T follicular helper cell (primary cell): ENCODE measurements around the gene NDUFC1.
"Not testable (repeated sequence)": the region's sequence is repeated elsewhere in the genome, so short reads cannot be mapped to it uniquely, and the experiment has no call there.

Experiments used
- DNase-seq: peaks from one replicate; pipeline ENCODE4 v3.0.0-alpha.2; 2020; ENCODE audit warnings: low read depth
- total RNA-seq, 2 experiments: gene quantifications; one replicate each; lab custom pipeline; 2026; lab: John Stamatoyannopoulos, UW

NDUFC1 gene
- total RNA-seq = 23.1 to 24.7 reads per million in 2 experiments

DNA sequence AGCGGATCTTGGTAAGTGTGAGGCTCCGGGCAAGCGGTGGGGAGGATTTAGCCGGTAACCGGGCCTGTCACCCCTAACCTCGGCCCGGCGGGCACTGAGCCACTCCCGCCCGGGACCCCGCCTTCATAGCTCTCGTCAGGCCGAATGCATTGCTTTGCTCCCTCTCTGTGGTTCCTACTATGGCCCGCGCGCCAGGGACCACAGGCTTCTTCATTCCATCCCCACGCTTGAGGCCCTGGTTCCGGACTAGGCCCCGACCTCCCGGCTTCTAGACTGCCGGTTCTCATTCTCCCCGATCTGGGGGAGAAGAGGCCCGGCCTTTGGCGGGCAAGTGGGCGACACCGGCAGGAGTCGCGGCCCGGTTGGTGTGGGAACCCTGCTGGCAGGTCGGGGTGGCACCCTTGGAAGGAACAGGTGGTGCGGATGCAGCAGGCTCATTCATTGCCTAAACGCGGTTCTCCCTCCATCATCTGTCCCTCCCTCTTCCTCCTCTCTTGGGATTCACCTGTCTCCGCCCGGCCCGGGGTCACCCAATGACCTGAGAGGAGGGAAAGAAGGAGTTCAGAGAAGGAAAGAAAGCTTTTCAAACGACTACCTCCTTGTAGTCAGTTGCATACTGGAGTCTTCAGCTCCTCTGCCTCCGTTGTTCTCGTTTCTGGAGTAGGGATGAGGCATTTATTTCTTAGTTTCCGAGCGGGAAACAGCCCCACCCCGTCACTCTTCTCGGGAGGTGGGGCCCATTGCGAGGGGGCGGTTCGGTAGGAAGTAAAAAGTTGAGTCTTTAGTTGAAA, at the start of gene NDUFC1:
Gene NDUFC1 (minus strand): TSS at position 657 of the 791 bp plus-strand sequence. CDS start 6,679 bp downstream, outside the sequence.
- DNase-seq = peak; percentile 52

DNA sequence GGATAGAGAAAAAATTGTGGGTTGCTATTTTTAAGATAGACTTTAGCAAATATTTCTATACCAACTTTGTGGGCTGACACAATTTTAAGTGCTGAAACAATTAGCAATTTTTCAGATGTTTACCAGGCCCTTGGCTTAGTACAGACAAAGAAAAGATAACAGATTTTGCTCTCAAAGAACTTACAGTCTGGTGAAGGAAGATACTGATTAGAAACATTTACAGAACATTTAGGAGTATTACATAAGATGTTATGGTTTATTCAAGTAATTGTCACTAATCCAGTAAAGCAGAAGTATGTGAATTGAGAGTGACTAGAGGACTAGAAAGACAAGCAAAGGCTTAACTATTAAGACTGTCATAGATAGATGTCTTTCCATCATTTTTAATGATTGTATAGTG, 35.3 kb upstream of the NDUFC1 start:
- no peak for DNase-seq

DNA sequence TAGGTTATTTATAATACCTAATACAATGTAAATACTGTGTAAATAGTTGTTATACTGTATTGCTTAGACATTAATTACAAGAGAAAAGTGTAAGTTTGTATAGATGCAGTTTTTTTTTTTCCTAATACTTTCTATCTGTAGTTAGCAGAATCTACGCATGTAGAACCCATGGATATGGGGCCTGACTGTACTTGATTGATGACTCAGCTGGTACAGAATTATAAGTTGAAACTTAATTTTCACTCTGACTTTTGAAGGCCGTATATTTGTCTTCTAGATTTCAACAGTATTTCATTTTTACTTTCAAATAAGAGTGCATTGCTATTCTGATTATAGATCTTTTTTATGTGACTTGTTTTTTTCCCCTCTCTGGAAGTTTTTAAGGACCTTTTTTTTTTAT, 30.8 kb upstream of the NDUFC1 start:
- no peak for DNase-seq

DNA sequence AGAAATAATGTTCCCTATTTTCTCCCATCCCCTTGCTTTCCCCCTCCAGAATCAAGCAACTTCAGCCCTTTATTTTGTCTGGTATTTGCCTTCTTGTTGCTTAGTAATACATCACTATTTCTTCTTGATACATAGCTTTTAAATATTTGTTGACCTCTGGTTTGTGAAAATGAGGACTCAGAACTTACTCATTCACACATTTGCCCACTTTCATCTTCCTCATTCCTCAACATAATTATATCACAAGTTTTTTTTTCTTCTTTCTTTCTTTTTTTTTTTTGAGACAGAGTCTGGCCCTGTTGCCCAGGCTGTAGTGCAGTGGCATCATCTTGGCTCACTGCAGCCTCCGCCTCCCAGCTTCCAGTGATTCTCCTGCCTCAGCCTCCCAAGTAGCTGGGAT, 28.9 kb upstream of the NDUFC1 start:
- no peak for DNase-seq

DNA sequence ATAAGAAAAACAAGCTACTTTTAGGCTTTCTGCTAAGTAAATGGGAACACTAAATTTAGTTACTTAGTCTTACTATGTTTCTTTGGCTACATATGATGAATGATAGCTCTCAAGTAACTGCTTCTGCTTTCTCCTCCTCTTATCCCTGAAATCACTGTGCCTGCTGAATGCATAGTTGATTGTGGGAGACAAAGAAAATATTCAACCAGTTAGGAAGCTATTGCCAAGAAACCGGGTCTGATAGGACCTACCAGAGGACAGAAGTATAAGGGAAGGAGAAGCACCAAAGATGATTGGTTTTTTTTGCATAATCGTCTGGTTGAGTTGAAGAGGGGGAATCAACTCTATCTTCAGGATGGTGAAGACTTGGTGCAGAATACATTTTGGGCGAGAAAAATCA, 28.0 kb upstream of the NDUFC1 start:
- no peak for DNase-seq

DNA sequence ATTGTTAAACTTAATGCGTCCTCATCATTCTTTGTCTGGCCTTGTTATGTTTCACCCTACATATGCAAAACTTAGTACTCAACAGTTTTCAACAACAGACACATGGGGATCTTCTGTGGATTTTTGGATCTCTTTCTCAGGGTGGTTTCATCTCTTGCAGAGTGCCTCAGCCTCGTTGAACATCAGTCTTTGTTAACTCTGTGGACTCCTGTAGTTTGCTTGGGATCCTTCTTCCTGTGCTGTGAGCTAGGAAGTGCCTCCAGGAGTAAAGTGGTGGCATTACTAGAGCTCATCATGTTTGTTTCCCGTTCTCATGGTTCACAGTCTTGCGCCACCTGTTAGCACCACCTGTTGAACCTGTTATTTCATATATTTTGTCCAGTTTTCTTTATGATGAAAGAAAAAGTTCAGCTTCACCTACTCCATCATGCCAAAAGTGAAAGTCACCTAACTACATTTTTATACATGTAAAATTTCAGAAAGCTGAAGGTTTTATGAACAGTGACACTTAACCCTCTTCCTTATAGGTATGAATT, 27.5 kb upstream of the NDUFC1 start:
- no peak for DNase-seq

DNA sequence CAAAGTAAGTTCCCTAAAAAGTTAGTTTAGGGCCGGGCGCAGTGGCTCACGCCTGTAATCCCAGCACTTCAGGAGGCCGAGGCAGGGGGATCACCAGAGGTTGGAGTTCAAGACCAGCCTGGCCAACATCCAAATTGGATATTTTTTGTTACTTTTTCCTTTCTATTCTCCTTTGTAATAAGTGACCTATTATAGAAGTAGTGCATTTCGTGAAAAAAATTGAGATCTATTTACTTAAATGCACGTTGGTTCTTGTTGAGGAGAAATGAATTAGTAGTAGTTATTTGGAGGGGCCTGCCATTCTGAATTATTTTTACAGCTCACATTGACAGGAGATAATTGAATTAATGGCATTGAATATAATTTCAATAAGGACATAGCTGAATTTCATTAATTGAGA, 22.3 kb upstream of the NDUFC1 start:
- DNase-seq = no peak

DNA sequence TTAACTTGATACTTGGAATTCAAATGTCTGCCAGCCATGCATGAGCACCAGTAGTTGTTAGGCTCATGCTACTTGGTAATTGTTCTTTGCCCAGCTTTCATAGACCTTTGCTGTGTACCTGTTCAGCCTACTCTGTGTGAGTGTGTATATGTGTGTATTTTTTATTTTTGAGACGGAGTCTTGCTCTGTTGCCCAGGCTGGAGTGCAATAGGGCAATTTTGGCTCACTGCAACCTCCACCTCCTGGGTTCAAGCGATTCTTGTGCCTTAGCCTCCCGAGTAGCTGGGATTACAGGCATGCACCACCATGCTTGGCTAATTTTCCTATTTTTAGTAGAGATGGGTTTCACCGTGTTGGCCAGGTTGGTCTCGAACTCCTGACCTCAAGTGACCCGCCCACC, 20.3 kb upstream of the NDUFC1 start:
- not testable (repeated sequence) for DNase-seq

DNA sequence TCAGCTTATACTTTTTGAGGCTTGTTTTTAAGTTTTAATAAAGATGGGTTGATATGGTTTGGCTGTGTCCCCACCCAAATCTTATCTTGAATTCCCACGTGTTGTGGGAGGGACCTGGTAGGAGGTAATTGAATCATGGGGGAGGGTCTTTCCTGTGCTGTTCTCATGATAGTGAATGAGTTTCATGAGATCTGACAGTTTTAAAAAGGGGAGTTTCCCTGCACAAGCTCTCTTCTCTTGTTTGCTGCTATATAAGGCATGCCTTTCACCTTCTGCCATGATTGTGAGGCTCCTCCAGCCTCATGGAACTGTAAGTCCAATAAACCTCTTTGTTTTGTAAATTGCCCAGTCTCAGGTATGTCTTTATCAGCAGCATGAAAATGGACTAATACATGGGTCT, 19.8 kb upstream of the NDUFC1 start:
- not testable (repeated sequence) for DNase-seq

DNA sequence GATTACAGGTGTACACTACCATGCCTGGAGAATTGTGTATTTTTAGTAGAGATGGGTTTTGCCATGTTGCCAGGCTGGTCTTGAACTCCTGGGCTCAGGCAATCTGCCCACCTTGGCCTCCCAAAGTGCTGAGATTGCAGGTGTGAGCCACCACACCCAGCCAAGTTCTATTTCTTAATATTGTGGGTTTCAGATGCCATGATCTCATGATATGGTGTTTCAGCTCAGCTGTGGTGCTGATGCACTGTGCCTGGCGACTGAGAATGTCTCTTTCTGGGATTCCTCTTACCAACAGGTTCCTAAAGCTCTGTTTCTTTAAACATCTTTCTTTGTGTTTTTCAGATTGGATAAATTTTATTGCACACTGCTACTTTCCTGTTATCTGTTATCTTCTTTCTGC, 17.3 kb upstream of the NDUFC1 start:
- no peak for DNase-seq

DNA sequence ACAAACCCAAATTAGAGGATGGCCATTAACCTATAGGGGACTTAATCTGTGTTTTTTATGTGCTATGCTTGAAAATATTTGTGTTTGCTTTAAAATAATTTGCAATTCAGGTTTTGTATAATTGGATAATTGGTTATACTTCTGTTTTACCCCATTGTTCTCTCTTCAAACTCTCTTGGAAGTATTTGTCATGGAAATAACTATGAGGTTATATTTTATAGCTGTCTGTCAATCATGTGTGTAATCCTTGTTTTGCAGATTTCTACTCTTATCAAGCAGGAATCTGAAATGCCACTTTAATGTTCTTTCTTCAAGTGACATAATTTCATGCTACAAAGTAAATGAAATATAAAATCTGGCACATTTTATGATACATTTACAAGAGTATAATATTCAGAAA, 15.4 kb upstream of the NDUFC1 start:
- DNase-seq = no peak

DNA sequence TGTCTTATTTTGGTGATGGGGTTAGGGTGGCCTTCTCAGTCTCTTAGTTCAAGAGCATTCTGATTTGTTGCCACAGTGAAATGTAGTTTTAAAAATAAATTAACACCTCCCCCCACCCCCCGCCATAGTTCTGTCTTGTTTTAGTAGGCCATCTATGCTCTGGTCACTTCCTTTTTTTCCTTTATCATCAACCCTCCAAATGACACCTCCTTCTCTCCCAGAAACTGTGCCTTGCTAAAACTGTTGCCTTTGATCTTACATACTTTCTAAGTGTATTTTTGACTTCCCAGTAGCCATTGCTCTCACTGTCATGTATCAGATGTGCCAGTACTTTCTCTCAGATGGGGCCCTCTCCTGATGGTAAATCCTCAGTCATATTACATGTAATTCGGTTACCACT, 14.5 kb upstream of the NDUFC1 start:
- DNase-seq = no peak

DNA sequence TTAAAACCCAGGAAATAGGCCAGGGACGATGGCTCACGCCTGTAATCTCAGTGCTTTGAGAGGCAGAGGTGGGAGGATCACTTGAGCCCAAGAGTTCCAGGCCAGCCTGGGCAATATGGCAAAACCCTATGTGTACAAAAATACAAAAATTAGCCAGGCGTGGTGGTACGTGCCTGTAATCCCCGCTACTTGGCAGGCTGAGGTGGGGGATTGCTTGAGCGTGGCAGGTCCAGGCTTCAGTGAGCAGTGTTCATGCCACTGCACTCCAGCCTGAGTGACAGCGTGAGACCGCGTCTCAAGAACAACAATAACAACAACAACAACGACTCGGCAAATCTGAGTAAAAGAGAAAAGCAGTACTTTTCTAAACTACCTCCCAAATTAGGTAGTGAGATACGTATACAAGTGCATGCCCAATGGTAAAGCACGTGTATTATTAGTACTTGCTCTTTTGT, 13.0 kb upstream of the NDUFC1 start:
- DNase-seq = no peak

DNA sequence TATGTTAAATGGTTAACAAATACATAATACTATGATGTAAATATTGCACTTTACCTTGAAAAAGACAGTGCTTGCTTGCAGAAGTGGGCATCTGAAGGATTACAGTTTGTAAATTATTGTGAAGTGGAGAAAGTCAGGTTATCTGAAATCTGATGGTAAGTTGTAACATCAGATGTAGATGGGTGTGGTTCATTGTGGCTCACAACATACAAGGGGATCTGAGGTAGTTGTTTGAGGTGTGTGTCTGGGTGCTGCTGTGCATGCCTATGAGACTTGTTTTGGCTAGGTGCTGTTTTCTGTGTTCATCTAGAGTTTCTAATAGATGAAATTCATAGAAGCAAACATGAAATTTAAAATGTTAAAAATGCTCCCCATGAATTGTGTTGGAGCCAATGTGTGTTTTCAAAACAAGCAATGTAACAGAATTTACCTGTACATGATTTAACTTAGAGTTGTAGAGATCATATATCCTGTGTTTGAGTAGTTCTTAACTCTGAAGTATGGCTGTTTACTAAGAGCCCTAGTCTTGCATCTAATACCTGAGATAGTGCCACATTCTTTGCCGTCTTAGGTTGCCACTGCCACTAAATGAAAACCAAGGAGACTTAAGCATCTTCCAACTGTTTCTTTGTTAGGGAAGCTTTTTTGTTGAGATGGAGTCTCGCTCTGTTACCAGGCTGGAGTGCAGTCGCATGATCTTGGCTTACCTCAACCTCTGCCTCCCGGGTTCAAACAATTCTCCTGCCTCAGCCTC, 11.9 kb upstream of the NDUFC1 start:
- no peak for DNase-seq

DNA sequence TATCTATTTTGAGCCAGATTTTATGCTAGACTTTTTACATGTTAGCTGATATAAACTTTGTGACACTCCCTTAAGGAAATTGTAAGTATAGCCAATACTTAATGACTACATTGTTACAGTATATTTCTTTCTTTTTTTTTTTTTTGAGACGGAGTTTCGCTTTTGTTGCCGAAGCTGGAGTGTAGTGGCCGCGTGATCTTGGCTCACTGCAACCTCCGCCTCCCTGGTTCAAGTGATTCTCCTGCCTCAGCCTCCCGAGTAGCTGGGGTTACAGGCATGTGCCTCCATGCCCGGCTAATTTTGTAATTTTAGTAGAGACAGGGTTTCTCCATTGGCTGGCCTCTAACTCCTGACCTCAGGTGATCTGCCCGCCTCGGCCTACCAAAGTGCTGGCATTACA, 11.1 kb upstream of the NDUFC1 start:
- DNase-seq = not testable (repeated sequence)

DNA sequence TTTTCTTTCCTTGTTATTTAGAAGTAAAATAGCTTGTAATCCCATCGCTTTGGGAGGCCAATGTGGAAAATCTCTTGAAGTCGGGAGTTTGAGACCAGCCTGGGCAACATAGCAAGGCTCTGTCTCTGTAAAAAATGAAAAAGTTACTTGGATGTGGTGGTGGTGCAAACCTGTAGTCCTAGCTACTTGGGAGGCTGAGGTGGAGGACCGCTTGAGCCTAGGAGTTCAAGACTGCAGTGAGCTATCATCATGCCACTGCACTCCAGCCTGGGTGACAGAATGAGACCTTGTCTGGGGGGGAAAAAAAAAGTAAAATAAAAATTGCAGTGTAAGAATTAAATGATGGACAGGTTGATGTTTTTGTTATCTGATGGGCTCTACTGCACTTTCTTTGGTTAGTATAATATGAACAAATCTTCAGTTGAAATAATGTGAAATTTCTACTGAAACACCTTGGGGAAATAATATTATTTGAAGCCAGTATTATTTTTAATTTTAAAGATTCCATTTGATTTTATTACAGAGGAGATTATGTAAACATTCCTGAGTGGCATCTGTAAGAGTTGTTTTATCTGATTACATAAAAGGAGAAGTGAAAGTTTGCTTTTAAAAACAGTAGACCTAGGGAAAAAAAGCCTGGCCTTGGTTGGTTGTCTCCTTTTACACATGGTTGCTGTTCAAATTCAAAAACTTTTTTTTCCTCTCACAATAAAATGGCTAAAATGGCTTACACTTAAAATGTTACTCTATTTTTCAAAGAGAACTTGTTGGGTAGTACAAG, 10.5 kb upstream of the NDUFC1 start:
- no peak for DNase-seq

DNA sequence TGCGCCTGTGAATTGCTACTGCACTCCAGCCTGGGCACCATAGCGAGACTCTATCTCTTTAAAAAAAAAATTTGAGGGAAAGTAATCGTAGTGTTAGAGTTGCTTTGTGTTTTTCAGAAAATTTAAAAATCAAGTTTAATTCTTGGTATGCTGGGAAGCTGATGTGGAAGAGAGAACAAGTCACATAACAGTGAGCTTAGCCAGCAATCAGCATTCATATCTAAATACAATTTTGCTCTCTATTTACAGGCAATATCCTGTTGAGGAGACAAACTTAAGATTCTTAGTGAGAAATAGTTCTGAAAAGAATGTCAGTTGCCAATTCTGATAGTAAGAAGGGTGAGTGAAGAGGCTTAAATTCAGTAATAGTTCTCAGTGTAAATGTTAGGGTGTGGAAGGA, 9.6 kb upstream of the NDUFC1 start:
- DNase-seq = no peak

DNA sequence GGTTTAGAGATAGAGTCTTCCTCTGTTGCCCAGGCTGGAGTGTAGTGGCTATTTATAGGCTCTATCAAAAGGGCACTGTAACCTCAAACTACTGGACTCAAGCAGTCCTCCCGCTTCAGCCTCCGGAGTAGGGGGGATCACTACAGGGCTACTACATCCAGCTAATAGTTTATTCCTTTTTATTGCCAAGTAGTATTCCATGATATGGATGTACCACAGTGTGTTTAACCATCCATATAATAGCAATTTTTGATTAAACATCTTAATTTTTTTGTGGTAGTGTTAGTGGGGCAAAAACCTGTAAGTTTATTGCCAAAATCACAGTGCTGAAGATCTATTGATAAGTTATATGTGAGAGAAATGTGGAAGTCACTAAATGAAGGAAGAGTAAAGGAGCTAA, 2.6 kb upstream of the NDUFC1 start:
- no peak for DNase-seq

DNA sequence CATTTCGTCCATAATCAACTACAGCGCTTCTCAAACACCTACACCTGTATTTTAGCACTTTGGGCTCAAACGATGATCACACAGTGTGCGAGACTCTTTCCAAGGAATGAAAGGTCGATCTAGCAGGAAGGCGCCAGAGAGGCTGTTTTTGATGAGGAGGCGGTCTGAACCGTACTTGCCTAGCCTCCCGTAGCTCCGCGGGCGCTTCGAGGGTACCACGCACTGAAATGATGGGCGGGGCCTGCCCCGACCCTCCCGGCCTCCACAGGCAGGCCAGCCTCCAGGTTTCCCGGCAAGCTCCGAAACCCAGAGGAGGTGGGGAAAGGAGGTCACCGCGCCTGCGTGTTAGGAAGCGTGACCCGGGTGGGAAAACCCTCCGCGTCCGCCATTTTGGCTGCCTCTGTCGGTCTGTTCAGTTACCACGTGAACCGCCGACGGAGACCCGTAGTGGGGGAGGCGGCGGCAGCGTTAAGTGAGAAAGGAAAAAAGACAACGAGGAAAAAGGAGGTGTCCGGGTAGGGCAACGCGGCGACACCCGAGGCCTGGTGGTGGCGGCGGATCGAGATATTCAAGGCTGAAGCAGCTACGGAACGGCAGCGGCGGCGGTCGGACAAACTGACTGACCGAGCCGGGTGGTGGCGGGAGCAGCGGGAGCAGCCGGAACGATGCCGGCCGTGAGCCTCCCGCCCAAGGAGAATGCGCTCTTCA, 1.0 kb downstream of the NDUFC1 start, which contains the start of gene NAA15:
Gene NAA15 (plus strand): TSS at position 393 of the 708 bp plus-strand sequence. CDS start 273 bp downstream, at position 666.
- DNase-seq = peak; percentile 98

DNA sequence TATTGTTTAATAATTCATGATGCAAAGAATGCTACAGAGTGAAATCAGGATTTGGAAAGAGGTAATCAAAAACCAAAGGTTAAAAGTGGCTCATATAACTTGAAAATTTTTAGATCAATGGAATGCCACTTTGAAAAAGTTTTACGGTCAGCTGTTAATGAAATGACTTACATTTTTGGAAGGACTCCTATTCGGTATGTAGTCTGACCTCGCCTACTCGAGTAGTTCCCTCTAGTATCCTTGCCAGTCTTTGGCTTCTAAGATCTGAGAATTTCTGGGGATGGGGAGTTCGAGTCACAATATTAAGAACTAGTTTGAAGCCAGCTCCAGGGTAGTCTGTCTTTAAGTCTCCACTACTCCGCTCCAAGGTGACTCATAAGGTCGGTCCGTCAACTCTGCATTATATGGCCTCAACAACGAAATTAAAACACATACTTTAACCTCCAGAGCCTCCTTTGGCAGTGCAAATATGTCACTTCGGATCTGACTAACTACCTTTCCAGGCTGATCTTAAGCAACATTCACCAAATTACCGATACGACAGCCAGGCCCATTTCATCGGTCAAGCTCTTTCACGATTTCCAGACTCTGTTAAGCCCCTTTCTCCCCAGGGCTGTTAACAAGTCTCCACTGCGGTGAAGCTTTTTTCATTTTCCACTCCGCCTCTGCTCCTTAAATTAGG, 1.7 kb downstream of the NDUFC1 start:
- no peak for DNase-seq

DNA sequence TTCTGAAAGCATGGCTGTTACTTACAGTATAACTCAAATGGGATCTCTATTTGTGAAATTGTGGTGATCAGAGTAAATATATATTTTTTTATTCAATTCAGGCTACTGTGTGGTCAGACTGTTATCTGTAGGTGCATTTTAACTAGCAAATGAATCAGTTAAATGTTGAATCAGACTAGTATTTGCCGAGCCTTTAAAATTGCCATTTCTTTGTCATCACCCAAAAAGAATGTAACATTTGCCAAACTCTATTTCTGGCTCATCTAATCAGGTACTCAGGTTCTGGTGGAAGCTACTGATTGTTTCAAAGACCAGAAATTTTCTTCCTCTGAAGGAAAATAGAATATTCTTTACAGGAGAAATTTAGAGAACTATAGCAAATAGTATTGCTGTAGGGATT, 2.7 kb downstream of the NDUFC1 start:
- DNase-seq = no peak
